GM12891 (cell line): ENCODE data around the gene ZNF638.

Experiments
- PAX5 ChIP-seq: IDR thresholded peaks from 2 replicates; pipeline ENCODE4 v1.6.1; 2011; ENCODE audit warnings: low read length, moderate library complexity, mild to moderate bottlenecking; ENCODE audit not compliant: insufficient read depth, severe bottlenecking
- POLR2A ChIP-seq: IDR thresholded peaks from 2 replicates; pipeline ENCODE4 v1.6.1; 2011; ENCODE audit warnings: low read depth, low read length, control low read depth
- POLR2AphosphoS5 ChIP-seq: IDR thresholded peaks from 2 replicates; pipeline ENCODE4 v1.6.1; 2011; ENCODE audit warnings: low read depth, low read length, control low read depth
- SPI1 ChIP-seq: IDR thresholded peaks from 2 replicates; pipeline ENCODE4 v1.6.1; 2011; ENCODE audit warnings: low read depth, low read length, control low read depth
- TAF1 ChIP-seq: IDR thresholded peaks from 2 replicates; pipeline ENCODE4 v1.6.1; 2011; ENCODE audit warnings: low read depth, low read length, control low read depth

DNA sequence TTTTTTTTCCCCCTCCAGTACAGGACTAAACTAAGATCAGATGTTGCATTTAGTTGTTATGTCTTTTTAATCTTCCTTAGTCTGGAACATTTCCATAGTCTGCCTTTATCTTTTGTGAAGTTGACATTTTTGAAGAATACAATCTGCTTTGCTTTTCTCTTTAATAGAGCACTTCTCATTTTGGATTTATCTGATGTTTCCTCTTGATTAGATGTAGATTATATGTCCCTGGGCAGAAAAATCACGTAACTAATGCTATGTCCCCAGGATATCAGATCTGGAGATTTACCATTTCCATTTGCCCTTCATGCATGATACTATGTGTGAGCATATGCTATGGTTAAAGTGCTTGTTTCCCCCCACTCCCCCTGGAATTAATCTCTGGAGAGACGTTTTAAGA is 6.2 kb downstream of the ZNF638 start:
- TF ChIP-seq POLR2AphosphoS5 = no peak
- no peak for TF ChIP-seq POLR2A
- TF ChIP-seq PAX5 = no peak
- TF ChIP-seq SPI1 = no peak
- no peak for TF ChIP-seq TAF1
